Measurements from ENCODE around the gene CD58.

The CD58 gene

GRCh38 chr1:116508085-116508983 lies 62.5 kb downstream of the CD58 start:
- no peak for DNase-seq

- DNase-seq: no peak
These were observed 63.2 kb downstream of the CD58 start for GRCh38 chr1:116507631-116508030.

DNA sequence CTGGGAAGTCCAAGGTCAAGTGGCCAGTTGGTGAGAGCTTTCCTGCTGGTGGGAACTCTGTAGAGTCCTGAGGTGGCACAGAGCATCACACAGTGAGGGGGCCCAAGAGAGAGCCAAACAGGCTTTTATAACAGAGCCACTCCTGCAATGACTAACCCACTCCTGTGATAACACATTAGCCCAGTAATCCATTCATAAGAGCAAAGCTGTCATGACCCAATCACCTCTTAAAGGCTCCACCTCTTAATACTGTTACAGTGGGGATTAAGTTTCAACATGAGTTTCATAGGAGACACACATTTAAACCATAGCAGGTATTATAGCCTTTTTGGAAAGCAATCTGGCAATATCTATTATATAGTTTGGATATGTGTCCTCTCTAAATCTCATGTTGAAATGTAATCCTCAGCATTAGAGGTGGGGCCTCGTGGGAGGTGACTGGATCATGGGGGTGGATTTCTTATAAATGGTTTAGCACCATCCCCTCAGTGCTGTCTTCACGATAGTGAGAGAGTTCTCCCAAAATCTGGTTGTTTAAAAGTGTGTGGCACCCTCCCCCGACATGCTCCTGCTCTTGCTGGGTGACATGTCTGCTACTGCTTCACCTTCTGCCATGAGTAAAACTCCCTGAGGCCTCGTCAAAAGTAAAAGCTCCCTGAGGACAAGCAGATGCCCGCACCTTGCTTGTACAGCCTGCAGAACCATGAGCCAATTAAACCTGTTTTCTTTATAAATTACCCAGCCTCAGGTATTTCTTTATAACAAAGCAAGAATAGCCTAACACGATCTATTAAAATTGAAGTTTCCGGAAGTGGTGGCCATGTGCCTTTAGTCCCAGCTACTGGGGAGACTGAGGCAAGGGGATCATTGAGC lies 64.5 kb downstream of the CD58 start:
- DNase-seq: no peak

- peak; percentile 90 for DNase-seq
These were observed 66.3 kb downstream of the CD58 start for GRCh38 chr1:116504308-116505156.

DNA sequence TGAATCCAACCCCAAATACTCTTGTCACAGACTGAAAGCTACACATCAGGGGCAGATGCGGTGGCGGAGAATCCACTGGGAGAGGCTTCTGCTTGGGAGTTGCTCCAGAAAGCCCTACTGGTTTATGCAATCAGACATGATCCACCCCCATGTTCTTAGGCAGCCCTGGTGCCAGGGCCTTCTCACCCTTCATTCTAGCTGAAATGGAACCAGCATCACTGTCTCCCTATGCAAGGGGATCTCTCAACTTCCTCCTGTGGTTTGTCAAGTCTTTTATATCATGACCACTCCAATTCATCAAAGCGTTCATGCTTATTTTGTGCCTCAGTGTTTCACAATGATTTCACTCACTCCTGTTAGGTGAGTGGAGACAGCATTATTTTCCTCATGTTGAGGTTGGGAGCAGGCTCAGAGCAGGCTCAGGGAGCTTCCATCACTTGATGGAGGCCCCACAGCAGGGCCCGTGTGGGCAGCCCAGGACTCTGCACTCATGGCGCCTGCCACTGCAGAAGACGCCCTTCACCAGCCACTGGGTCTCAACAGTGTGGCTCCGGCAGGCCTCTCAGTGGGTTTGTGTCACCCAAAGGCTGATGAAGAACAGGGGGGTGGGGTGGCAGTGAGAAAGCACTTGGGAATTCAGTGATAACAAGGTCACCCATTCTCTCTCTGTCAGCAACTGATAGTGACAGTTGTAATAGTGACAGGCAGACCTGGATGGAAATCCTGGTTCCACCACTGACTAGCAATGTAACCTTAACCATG lies 67.1 kb downstream of the CD58 start:
- DNase-seq: peak; percentile 36

- no peak for DNase-seq
These were observed 68.0 kb downstream of the CD58 start for GRCh38 chr1:116502671-116503314.

GRCh38 chr1:116501870-116502244 lies 69.0 kb downstream of the CD58 start:
- no peak for DNase-seq

- DNase-seq: no peak
These were observed 69.5 kb downstream of the CD58 start for GRCh38 chr1:116501125-116501869.

- no peak for DNase-seq
These were observed 71.8 kb downstream of the CD58 start for GRCh38 chr1:116498789-116499628.

- no peak for DNase-seq
These were observed 73.2 kb downstream of the CD58 start for GRCh38 chr1:116497656-116498055.

GRCh38 chr1:116496898-116497297 lies 73.9 kb downstream of the CD58 start:
- DNase-seq: no peak

DNA sequence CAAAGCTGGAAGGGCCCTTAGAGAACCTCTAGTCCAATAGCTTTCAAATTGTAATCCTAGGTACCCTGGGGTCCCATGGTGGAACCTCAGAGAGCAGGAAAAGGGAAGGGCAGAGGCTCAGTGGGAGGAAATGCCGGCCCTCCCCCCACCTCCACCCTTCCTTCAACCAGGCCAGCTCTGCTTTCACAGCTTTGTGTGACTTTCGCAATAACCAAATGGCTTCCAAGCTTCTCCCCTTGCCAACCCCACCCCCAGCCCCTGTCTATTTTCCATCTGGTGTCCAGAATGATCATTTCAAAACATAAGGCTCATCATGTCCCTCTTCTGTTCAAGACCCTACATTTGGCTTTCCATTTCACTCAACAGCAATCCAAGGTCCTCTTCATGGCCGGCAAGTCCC lies 74.4 kb downstream of the CD58 start:
- DNase-seq: no peak

GRCh38 chr1:116495535-116495934 lies 75.3 kb downstream of the CD58 start:
- no peak for DNase-seq

DNA sequence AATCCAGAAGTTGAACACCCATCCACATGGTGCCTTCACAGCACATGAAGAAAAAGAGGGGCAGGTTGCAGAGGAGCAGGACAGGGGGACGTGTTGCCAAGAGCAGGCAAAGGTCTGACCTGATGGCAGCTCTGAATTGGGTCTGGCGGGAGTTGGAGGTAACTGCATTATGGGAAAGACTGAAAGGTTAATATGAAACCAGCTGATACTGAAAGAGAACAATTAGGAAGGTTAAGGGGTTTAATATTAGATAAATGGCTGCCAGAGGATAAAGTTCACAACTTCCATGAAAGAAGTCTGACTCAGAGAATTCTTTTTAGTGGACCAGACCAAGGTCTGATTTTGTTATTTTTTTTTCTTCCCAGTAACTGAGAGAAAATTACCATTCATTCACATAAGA lies 76.1 kb downstream of the CD58 start:
- DNase-seq: no peak

DNA sequence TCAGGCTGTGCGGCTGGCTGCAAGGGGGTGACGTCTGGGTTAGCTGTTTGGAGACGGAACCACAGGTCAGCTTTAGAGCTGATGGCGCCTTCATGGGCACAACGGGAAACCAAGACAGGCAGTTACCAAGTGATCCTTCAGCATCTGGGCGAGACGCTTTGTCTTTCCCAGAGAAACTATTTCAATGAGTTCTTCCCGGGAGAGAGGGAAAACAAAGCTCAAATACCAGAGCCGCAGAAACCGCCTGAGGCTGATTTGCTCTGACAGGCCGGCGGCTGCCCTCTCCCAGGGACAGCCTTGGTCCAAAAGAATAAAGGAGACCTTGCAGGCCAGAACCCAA lies 76.5 kb downstream of the CD58 start:
- DNase-seq: no peak

GRCh38 chr1:116493484-116494352 lies 77.1 kb downstream of the CD58 start:
- no peak for DNase-seq

GRCh38 chr1:116493036-116493435 lies 77.8 kb downstream of the CD58 start:
- DNase-seq: no peak

DNA sequence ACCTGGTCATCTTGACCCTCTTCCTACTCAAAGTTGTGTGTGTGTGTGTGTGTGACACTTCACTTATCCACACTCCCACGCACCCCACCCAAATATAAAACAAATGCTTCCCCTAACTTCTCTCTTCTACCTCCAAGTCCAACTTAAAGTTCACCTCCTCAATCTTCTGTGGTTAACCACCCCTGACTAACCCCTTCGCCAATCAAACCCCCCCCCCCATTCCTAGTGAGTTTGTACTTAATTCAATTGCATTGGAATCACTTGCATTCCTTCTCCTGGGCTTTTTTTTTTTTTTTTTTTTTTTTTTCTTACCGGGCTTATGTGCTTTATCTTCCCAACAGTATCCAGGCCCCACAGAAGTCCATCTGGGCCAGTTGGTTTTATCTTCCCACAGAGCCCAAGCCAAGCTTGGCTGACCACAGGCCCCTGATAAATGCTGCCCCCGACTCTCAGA lies 78.4 kb downstream of the CD58 start:
- no peak for DNase-seq
